ENCODE measurements around the gene SIVA1. TPM values are rescaled to one million over a fixed set of nuclear protein-coding genes. Genes with fewer than 3 reads are reported as not detected.

Gene SIVA1
- total and polyA plus RNA-seq, 2 of the 8 experiments (the other 6 are each of a cell fraction or from before 2014, with no cell fraction given): 123 to 589 TPM

- TF ChIP-seq BRCA1 (IDR thresholded peaks at IDR 0.05; ENCODE audit: low read depth, low read length): no peak
- no peak for TF ChIP-seq FOSL1 (IDR thresholded peaks at IDR 0.05; ENCODE audit: insufficient read depth, low read depth, low read length)
- TF ChIP-seq, protein P1, sequence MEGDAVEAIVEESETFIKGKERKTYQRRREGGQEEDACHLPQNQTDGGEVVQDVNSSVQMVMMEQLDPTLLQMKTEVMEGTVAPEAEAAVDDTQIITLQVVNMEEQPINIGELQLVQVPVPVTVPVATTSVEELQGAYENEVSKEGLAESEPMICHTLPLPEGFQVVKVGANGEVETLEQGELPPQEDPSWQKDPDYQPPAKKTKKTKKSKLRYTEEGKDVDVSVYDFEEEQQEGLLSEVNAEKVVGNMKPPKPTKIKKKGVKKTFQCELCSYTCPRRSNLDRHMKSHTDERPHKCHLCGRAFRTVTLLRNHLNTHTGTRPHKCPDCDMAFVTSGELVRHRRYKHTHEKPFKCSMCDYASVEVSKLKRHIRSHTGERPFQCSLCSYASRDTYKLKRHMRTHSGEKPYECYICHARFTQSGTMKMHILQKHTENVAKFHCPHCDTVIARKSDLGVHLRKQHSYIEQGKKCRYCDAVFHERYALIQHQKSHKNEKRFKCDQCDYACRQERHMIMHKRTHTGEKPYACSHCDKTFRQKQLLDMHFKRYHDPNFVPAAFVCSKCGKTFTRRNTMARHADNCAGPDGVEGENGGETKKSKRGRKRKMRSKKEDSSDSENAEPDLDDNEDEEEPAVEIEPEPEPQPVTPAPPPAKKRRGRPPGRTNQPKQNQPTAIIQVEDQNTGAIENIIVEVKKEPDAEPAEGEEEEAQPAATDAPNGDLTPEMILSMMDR (IDR thresholded peaks at IDR 0.05; ENCODE audit: control extremely low read depth in 1 of 3, insufficient read depth in 1 of 3, low read depth in 1 of 3, low read length in 3 of 3): no peak
- TF ChIP-seq MAX (IDR thresholded peaks at IDR 0.05): no peak
- no peak for TF ChIP-seq SIRT6 (IDR thresholded peaks at IDR 0.05; ENCODE audit: low read length)
- TF ChIP-seq KDM5A (IDR thresholded peaks at IDR 0.05; ENCODE audit: low read length): no peak
- no peak for TF ChIP-seq RNF2 (IDR thresholded peaks at IDR 0.05; ENCODE audit: borderline replicate concordance, low read depth, low read length, missing control alignments, poor library complexity, severe bottlenecking)
Measured at GRCh38 chr14:104806625-104807465, 53.9 kb downstream of the SIVA1 start (continued).
